HEK293 (cell line): ENCODE measurements around the gene DPP6.
A peak's percentile ranks its signal among the peaks of the same experiment; 100 is the strongest.

Source experiments
- CTCF ChIA-PET: fragments of 350-600 bp; formaldehyde crosslinking; extraction: SDS; loops from one replicate; lab custom pipeline; 2021; ENCODE audit warnings: antibody characterized with exemption; lab: Yijun Ruan, JAX
- POLR2A ChIA-PET: fragments of 300-600 bp; formaldehyde crosslinking; extraction: SDS; loops from one replicate; lab custom pipeline; 2020; ENCODE audit warnings: antibody characterized with exemption, inconsistent platforms; lab: Yijun Ruan, JAX
- H3K27ac ChIP-seq: fragments of 200-500 bp; sonication (Bioruptor generic); 2 replicates; pipeline ENCODE4 v1.5.1; 2014; ENCODE audit warnings: low read depth, low read length, control low read depth, inconsistent platforms; ENCODE audit errors: extremely low read depth
- H3K36me3 ChIP-seq, 2 experiments: fragments of 200-500 bp in 1 of 2; sonication (Bioruptor generic) in 1 of 2; 1 replicate in 1 of 2; 2 replicates in 1 of 2; pipeline ENCODE4 v1.5.1; 2014 to 2017; ENCODE audit warnings: inconsistent platforms in 2 of 2, low read length in 2 of 2; ENCODE audit not compliant: control insufficient read depth in 2 of 2, insufficient read depth in 1 of 2
- H3K4me1 ChIP-seq: fragments of 200-500 bp; sonication (Bioruptor generic); 2 replicates; pipeline ENCODE4 v1.5.1; 2014; ENCODE audit warnings: mild to moderate bottlenecking, low read length, inconsistent platforms; ENCODE audit not compliant: control insufficient read depth, insufficient read depth
- H3K4me3 ChIP-seq: 2 replicates; pipeline ENCODE4 v1.5.1; 2011; ENCODE audit warnings: low read depth, mild to moderate bottlenecking, control low read depth, low read length, moderate library complexity
- H3K9me3 ChIP-seq: fragments of 200-500 bp; sonication (Bioruptor generic); 2 replicates; pipeline ENCODE4 v1.5.1; 2014; ENCODE audit warnings: low read depth, low read length, inconsistent platforms; ENCODE audit not compliant: control insufficient read depth, insufficient read depth
- BCL11B ChIP-seq: fragments of 450-650 bp; formaldehyde crosslinking; IDR thresholded peaks from 2 replicates; pipeline ENCODE4 v1.5.1; 2016; ENCODE audit warnings: low read depth, missing biosample characterization, missing genetic modification characterization
- GLIS2 ChIP-seq: fragments of 450-650 bp; formaldehyde crosslinking; IDR thresholded peaks from 2 replicates; pipeline ENCODE4 v1.5.1; 2016; ENCODE audit warnings: missing biosample characterization, missing genetic modification characterization
- PRDM1 ChIP-seq: fragments of 450-650 bp; formaldehyde crosslinking; IDR thresholded peaks from 2 replicates; pipeline ENCODE4; 2016; ENCODE audit warnings: missing biosample characterization, missing genetic modification characterization
- SCRT1 ChIP-seq: fragments of 450-650 bp; formaldehyde crosslinking; IDR thresholded peaks from 2 replicates; pipeline ENCODE4 v1.5.1; 2016; ENCODE audit warnings: missing biosample characterization, missing genetic modification characterization, borderline replicate concordance
- SCRT2 ChIP-seq: fragments of 450-650 bp; formaldehyde crosslinking; IDR thresholded peaks from 2 replicates; pipeline ENCODE4 v1.5.1; 2016; ENCODE audit warnings: missing biosample characterization, missing genetic modification characterization
- SP3 ChIP-seq: fragments of 450-650 bp; formaldehyde crosslinking; IDR thresholded peaks from 2 replicates; pipeline ENCODE4 v1.5.1; 2016; ENCODE audit warnings: missing biosample characterization, missing genetic modification characterization
- SP7 ChIP-seq: fragments of 450-650 bp; formaldehyde crosslinking; IDR thresholded peaks from 2 replicates; pipeline ENCODE4 v1.5.1; 2016; ENCODE audit warnings: missing biosample characterization, missing genetic modification characterization
- ZNF157 ChIP-seq: fragments of 450-650 bp; formaldehyde crosslinking; IDR thresholded peaks from 2 replicates; pipeline ENCODE4 v1.5.1; 2016; ENCODE audit warnings: missing biosample characterization, missing genetic modification characterization
- ZNF16 ChIP-seq: fragments of 450-650 bp; formaldehyde crosslinking; IDR thresholded peaks from 2 replicates; pipeline ENCODE4 v1.5.1; 2016; ENCODE audit warnings: low read depth, missing biosample characterization, missing genetic modification characterization
- ZNF19 ChIP-seq: fragments of 450-650 bp; formaldehyde crosslinking; IDR thresholded peaks from 2 replicates; pipeline ENCODE4; 2016; ENCODE audit warnings: missing biosample characterization, missing genetic modification characterization, low read depth
- ZNF2 ChIP-seq: fragments of 450-650 bp; formaldehyde crosslinking; IDR thresholded peaks from 2 replicates; pipeline ENCODE4 v1.5.1; 2016; ENCODE audit warnings: missing biosample characterization, missing genetic modification characterization
- ZNF221 ChIP-seq: fragments of 450-650 bp; formaldehyde crosslinking; IDR thresholded peaks from 2 replicates; pipeline ENCODE4 v1.5.1; 2017; ENCODE audit warnings: missing biosample characterization, missing genetic modification characterization, borderline replicate concordance
- ZNF248 ChIP-seq: fragments of 450-650 bp; formaldehyde crosslinking; IDR thresholded peaks from 2 replicates; pipeline ENCODE4 v1.5.1; 2017; ENCODE audit warnings: missing biosample characterization, missing genetic modification characterization
- ZNF292 ChIP-seq: fragments of 450-650 bp; formaldehyde crosslinking; IDR thresholded peaks from 2 replicates; pipeline ENCODE4 v1.5.1; 2016; ENCODE audit warnings: low read depth, missing biosample characterization, missing genetic modification characterization, borderline replicate concordance
- ZNF416 ChIP-seq: fragments of 450-650 bp; formaldehyde crosslinking; IDR thresholded peaks from 2 replicates; pipeline ENCODE4 v1.5.1; 2016; ENCODE audit warnings: missing biosample characterization, missing genetic modification characterization
- ZNF529 ChIP-seq: fragments of 450-650 bp; formaldehyde crosslinking; IDR thresholded peaks from 2 replicates; pipeline ENCODE4 v1.5.1; 2017; ENCODE audit warnings: missing genetic modification characterization, missing biosample characterization; ENCODE audit not compliant: insufficient replicate concordance
- ZNF544 ChIP-seq: fragments of 450-650 bp; formaldehyde crosslinking; IDR thresholded peaks from 2 replicates; pipeline ENCODE4 v1.5.0; 2017; ENCODE audit warnings: missing biosample characterization, missing genetic modification characterization
- ZNF555 ChIP-seq: fragments of 450-650 bp; formaldehyde crosslinking; conservative IDR thresholded peaks from 2 replicates; pipeline ENCODE4 v1.5.1; 2017; ENCODE audit warnings: missing biosample characterization, mild to moderate bottlenecking, missing genetic modification characterization, inconsistent platforms
- ZNF558 ChIP-seq: fragments of 450-650 bp; formaldehyde crosslinking; IDR thresholded peaks from 2 replicates; pipeline ENCODE4 v1.5.1; 2016; ENCODE audit warnings: missing biosample characterization, missing genetic modification characterization
- ZNF561 ChIP-seq: fragments of 450-650 bp; IDR thresholded peaks from 2 replicates; pipeline ENCODE4 v1.5.1; 2018; ENCODE audit warnings: missing biosample characterization, missing genetic modification characterization, borderline replicate concordance
- ZNF645 ChIP-seq: fragments of 450-650 bp; formaldehyde crosslinking; IDR thresholded peaks from 2 replicates; pipeline ENCODE4; 2016; ENCODE audit warnings: missing biosample characterization, missing genetic modification characterization
- ZNF658 ChIP-seq: fragments of 450-650 bp; formaldehyde crosslinking; IDR thresholded peaks from 2 replicates; pipeline ENCODE4; 2016; ENCODE audit warnings: missing biosample characterization, missing genetic modification characterization
- ZNF704 ChIP-seq: fragments of 450-650 bp; formaldehyde crosslinking; IDR thresholded peaks from 2 replicates; pipeline ENCODE4 v1.5.1; 2016; ENCODE audit warnings: missing biosample characterization, missing genetic modification characterization
- ZNF76 ChIP-seq: fragments of 450-650 bp; formaldehyde crosslinking; IDR thresholded peaks from 2 replicates; pipeline ENCODE4; 2016; ENCODE audit warnings: low read depth, missing biosample characterization, missing genetic modification characterization, borderline replicate concordance
- ZNF777 ChIP-seq: fragments of 450-650 bp; formaldehyde crosslinking; IDR thresholded peaks from 2 replicates; pipeline ENCODE4 v1.5.1; 2017; ENCODE audit warnings: missing biosample characterization, missing genetic modification characterization, borderline replicate concordance
- ZNF785 ChIP-seq: fragments of 450-650 bp; formaldehyde crosslinking; IDR thresholded peaks from 2 replicates; pipeline ENCODE4 v1.5.1; 2016; ENCODE audit warnings: missing biosample characterization, missing genetic modification characterization
- TF ChIP-seq, protein P1 (sequence below): IDR thresholded peaks from 2 replicates; pipeline ENCODE4 v1.6.1; 2011; ENCODE audit warnings: mild to moderate bottlenecking, low read depth, low read length, borderline replicate concordance
- TF ChIP-seq, protein P2 (sequence below): fragments of 450-650 bp; formaldehyde crosslinking; IDR thresholded peaks from 2 replicates; pipeline ENCODE4 v1.5.1; 2016; ENCODE audit warnings: missing biosample characterization, missing genetic modification characterization

Gene DPP6

GRCh38 chr7:154519229-154519628 is 467.0 kb downstream of the DPP6 start (continued):
- TF ChIP-seq, protein P1, sequence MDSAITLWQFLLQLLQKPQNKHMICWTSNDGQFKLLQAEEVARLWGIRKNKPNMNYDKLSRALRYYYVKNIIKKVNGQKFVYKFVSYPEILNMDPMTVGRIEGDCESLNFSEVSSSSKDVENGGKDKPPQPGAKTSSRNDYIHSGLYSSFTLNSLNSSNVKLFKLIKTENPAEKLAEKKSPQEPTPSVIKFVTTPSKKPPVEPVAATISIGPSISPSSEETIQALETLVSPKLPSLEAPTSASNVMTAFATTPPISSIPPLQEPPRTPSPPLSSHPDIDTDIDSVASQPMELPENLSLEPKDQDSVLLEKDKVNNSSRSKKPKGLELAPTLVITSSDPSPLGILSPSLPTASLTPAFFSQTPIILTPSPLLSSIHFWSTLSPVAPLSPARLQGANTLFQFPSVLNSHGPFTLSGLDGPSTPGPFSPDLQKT = no peak
- no peak for TF ChIP-seq SP7 (tag by site-specific recombination)
- TF ChIP-seq SCRT2 = no peak
- TF ChIP-seq ZNF16 (tag by site-specific recombination) = no peak
- TF ChIP-seq SP3 (tag by site-specific recombination) = no peak
- TF ChIP-seq ZNF19 (tag by site-specific recombination) = no peak
- TF ChIP-seq ZNF2 = no peak

- Histone ChIP-seq H3K9me3 (no peaks in the 10 kb centered on the region), H3K27ac (no peak overlapping the region), H3K36me3 (no peaks in the 10 kb centered on the region), H3K4me1 (no peaks in the 10 kb centered on the region), H3K4me3 (no peak overlapping the region)
- POLR2A ChIA-PET = no interaction called here
- TF ChIP-seq ZNF645 (no peak), ZNF529 (tag by site-specific recombination) (no peak), ZNF544 (tag by site-specific recombination) (no peak), ZNF558 (tag by site-specific recombination) (peak; percentile 96), GLIS2 (tag by site-specific recombination) (no peak), SCRT1 (tag by site-specific recombination) (no peak), ZNF248 (tag by site-specific recombination) (no peak)
- CTCF ChIA-PET = no interaction called here
Measured at GRCh38 chr7:154530136-154530535, 477.9 kb downstream of the DPP6 start.

- ChIA-PET CTCF (no interaction called here), POLR2A (no interaction called here)
- TF ChIP-seq ZNF416 (tag by site-specific recombination) = no peak
- no peak for TF ChIP-seq SP7 (tag by site-specific recombination)
- TF ChIP-seq ZNF658 = no peak
- TF ChIP-seq ZNF292 = no peak
- no peak for TF ChIP-seq ZNF555
- TF ChIP-seq ZNF76 (tag by site-specific recombination) = no peak
- TF ChIP-seq ZNF544 (tag by site-specific recombination) = no peak
- TF ChIP-seq ZNF561 (tag by site-specific recombination) = no peak
- TF ChIP-seq ZNF785 (tag by site-specific recombination) = no peak
- TF ChIP-seq BCL11B (tag by site-specific recombination) = no peak
- TF ChIP-seq, protein P2, sequence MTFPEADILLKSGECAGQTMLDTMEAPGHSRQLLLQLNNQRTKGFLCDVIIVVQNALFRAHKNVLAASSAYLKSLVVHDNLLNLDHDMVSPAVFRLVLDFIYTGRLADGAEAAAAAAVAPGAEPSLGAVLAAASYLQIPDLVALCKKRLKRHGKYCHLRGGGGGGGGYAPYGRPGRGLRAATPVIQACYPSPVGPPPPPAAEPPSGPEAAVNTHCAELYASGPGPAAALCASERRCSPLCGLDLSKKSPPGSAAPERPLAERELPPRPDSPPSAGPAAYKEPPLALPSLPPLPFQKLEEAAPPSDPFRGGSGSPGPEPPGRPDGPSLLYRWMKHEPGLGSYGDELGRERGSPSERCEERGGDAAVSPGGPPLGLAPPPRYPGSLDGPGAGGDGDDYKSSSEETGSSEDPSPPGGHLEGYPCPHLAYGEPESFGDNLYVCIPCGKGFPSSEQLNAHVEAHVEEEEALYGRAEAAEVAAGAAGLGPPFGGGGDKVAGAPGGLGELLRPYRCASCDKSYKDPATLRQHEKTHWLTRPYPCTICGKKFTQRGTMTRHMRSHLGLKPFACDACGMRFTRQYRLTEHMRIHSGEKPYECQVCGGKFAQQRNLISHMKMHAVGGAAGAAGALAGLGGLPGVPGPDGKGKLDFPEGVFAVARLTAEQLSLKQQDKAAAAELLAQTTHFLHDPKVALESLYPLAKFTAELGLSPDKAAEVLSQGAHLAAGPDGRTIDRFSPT (tag by site-specific recombination) = no peak
- TF ChIP-seq ZNF529 (tag by site-specific recombination) = no peak
- TF ChIP-seq ZNF157 (tag by site-specific recombination) = no peak
- TF ChIP-seq ZNF704 = no peak
- TF ChIP-seq ZNF221 (tag by site-specific recombination) = no peak
- TF ChIP-seq ZNF777 (tag by site-specific recombination) = no peak
- TF ChIP-seq PRDM1 (tag by site-specific recombination) = no peak
- H3K4me1 ChIP-seq = no peaks in the 10 kb centered on the region
- H3K27ac ChIP-seq = no peak overlapping the region
- H3K36me3 ChIP-seq = no peaks in the 10 kb centered on the region
- H3K9me3 ChIP-seq = no peaks in the 10 kb centered on the region
- no peak overlapping the region for H3K4me3 ChIP-seq
Measured at GRCh38 chr7:154532771-154533170, 480.6 kb downstream of the DPP6 start.
